Left kidney (tissue), 2 donors: Measurements from ENCODE around the gene UAP1. TPM values are rescaled to one million over a fixed set of nuclear protein-coding genes. Genes with fewer than 3 reads are reported as not detected.
"Not testable (repeated sequence)": the region's sequence is repeated elsewhere in the genome, so short reads cannot be mapped to it uniquely, and the experiment has no call there.

ENCODE experiments used
- DNase-seq: peaks from one replicate; pipeline ENCODE4 v3.0.0-alpha.2; 2013
- polyA plus RNA-seq: library from polyadenylated mRNA; unstranded; fragments of 120-200 nt; gene quantifications from one replicate; pipeline ENCODE4 v1.2.1, GENCODE V29; 2013; ENCODE audit not compliant: insufficient read length

UAP1 gene
- polyA plus RNA-seq, 1 donor = 40.2 TPM

GRCh38 chr1:162562470-162562828, 927 bp downstream of the UAP1 start:
- DNase-seq = peak; percentile 3

- DNase-seq = no peak
Measured at GRCh38 chr1:162564762-162565218, 3.3 kb downstream of the UAP1 start.

- DNase-seq = no peak
Measured at GRCh38 chr1:162565460-162565859, 3.9 kb downstream of the UAP1 start.

GRCh38 chr1:162566870-162567269, 5.3 kb downstream of the UAP1 start:
- DNase-seq = no peak

GRCh38 chr1:162568802-162569201, 7.3 kb downstream of the UAP1 start:
- no peak for DNase-seq

GRCh38 chr1:162570718-162571117, 9.2 kb downstream of the UAP1 start:
- no peak for DNase-seq

GRCh38 chr1:162571121-162571520, 9.6 kb downstream of the UAP1 start:
- not testable (repeated sequence) for DNase-seq

GRCh38 chr1:162571696-162572095, 10.2 kb downstream of the UAP1 start:
- no peak for DNase-seq

GRCh38 chr1:162573136-162573535, 11.6 kb downstream of the UAP1 start:
- DNase-seq = no peak

GRCh38 chr1:162578071-162578700, 16.7 kb downstream of the UAP1 start:
- no peak for DNase-seq

- no peak for DNase-seq
Measured at GRCh38 chr1:162578936-162579335, 17.4 kb downstream of the UAP1 start.

- no peak for DNase-seq
Measured at GRCh38 chr1:162580308-162580707, 18.8 kb downstream of the UAP1 start.

GRCh38 chr1:162582901-162583300, 21.4 kb downstream of the UAP1 start:
- not testable (repeated sequence) for DNase-seq

GRCh38 chr1:162585101-162585500, 23.6 kb downstream of the UAP1 start:
- DNase-seq = not testable (repeated sequence)

GRCh38 chr1:162587347-162587746, 25.8 kb downstream of the UAP1 start:
- no peak for DNase-seq

GRCh38 chr1:162587761-162588260, 26.3 kb downstream of the UAP1 start:
- no peak for DNase-seq

GRCh38 chr1:162590101-162590500, 28.6 kb downstream of the UAP1 start:
- DNase-seq = no peak

GRCh38 chr1:162590686-162591085, 29.2 kb downstream of the UAP1 start:
- DNase-seq = no peak

GRCh38 chr1:162596514-162597170, 35.1 kb downstream of the UAP1 start:
- no peak for DNase-seq

GRCh38 chr1:162599451-162599850, 37.9 kb downstream of the UAP1 start:
- DNase-seq = no peak

- DNase-seq = not testable (repeated sequence)
Measured at GRCh38 chr1:162603117-162603516, 41.6 kb downstream of the UAP1 start.

- DNase-seq = no peak
Measured at GRCh38 chr1:162605225-162605927, 43.9 kb downstream of the UAP1 start.

GRCh38 chr1:162609306-162609705, 47.8 kb downstream of the UAP1 start:
- no peak for DNase-seq
